ENCODE results near the gene KLF13.

The KLF13 gene

GRCh38 chr15:31300208-31300661, 26.4 kb upstream of the KLF13 start:
- no peak for DNase-seq (ENCODE audit: low read depth)

- DNase-seq (ENCODE audit: low read depth), result no peak
These were observed 25.5 kb upstream of the KLF13 start for GRCh38 chr15:31300981-31301672.

DNA sequence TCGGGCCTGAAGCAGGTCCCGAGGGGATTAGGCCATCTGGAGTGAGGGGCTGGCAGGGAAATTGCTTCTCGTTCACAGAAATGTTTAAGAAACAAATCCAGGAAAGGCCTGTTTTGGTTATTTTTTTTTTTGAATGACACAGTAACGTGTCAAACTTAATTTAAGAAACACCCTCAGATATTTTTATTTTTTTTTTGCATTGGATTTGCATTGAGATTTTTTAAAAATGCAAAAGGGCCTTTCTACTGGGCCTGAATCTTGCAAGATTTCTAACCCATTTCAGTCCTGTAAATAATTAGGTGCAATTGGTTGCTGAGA, 25.0 kb upstream of the KLF13 start:
- DNase-seq (ENCODE audit: low read depth), result no peak

GRCh38 chr15:31302029-31302657, 24.5 kb upstream of the KLF13 start:
- DNase-seq (ENCODE audit: low read depth), result no peak

DNA sequence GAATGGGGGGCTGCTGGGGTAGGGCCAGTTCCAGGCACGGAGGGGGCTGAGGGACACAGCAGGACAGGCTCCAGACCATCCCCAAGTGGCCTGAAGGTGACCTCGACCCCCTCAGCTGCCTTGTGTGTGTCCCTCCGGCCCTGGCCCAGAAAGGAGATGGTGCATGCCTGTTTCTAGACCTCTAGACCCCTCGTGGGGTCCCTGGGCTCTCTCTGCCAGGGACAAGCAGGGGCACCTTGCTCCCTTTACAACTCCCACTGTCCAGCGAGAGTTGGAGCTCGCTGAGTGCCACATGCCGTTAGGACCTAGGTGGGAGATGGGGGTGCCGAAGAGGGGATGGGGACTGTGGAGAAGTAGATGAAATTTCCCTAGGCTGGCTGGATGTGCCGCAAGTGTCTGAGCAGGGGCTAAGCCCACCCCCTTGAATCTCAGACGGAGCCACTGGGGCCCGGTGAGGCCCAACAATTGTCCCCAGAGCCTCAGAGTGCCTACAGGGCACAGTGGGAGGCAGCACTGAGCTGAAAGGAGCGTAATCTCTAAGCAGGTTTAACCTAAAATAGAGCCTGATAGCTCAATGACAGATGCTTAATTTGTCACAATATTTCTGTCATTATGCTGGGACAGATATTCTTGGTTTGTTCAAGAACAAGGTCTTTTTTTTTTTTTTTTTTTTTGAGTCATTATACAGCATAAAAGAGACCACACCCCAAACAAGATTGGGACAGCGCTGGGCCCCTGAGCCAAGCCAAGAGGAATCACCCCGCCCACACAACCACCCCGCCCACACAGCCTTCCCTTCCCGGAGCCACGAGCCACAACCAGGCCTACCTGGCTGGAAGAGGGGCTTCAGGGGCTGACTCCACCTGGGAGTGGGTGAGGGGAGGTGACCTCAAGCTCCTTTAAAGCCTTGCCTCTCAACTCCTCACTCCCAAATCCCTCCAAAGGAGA, 23.6 kb upstream of the KLF13 start:
- no peak for DNase-seq (ENCODE audit: low read depth)

GRCh38 chr15:31303726-31304648, 22.6 kb upstream of the KLF13 start:
- no peak for DNase-seq (ENCODE audit: low read depth)

GRCh38 chr15:31304751-31305365, 21.8 kb upstream of the KLF13 start:
- DNase-seq (ENCODE audit: low read depth), result no peak

- DNase-seq (ENCODE audit: low read depth), result no peak
These were observed 21.3 kb upstream of the KLF13 start for GRCh38 chr15:31305375-31305774.

DNA sequence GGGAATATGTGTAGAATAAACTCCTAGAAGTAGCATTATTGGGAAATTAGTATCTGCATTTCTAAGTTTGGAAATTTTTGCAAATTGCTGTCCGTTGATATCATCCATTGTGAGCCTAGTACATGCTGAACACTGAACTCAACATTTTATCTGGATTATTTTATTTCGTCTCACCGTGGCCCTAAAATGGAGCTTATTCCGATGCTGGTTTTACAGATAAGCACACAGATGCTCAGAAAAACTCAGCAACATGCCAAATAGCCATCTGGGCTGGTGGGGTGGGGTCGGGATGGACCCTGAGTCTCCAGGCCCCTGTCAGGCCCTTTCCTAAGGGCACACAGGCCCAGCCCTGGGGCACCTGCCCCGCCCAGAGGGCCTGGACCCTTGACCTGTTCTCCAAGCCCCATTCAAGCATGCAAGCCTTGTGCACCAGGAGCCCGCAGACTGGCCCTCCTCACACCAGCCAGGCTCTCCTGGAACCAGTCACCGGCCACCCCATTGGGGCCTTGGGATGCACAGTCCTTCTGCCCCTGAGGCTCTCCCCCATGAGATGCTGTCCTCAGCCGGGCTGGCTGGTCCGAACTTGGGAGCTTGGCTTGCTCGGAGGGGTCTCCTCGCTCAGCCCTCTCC, 20.7 kb upstream of the KLF13 start:
- no peak for DNase-seq (ENCODE audit: low read depth)

- no peak for DNase-seq (ENCODE audit: low read depth)
These were observed 20.0 kb upstream of the KLF13 start for GRCh38 chr15:31306426-31307269.

DNA sequence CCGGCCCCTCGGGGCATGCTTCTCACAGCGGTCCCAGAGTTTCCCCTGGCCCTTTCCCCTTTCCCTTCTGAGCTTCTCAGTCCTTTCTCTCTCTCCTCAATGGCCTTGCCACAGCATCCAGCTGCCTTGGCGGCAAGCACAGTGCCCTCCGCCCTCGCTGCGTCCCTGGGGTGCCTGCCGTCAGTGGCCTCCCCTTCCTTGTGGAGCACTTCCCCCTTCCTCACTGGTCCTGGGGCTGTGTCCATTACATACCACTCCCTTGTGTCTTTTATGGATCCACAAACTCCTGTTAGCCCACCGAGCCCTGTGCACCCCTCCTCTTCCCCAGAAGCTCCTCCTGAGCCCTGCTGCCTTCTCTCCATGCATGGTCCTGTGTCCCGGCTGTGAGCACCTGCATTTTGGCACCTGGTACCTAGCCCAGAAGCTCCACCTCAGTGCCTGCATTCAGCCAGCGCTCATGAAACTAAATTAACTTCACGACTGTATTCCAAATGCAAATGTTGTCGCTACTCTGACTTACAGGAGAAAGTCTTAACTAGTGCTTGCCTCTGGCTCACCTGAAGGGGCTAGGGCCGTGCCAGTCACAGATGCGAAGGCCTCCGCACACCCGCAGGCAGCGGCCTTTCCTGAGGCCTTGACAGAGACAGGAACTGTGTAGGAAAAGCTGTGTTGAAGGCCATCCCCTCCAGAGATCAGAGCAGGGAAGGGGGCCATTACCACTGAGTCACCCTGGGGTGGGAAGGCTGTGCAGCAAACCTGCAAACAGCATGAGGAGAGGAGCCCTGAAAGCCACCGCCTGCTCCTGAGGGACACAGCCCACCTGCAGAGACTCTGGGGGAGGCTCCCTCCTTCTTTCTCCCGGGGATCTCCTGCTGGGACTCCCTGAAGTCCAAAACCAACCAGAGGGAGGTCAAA, 19.1 kb upstream of the KLF13 start:
- no peak for DNase-seq (ENCODE audit: low read depth)

GRCh38 chr15:31308185-31308639, 18.4 kb upstream of the KLF13 start:
- no peak for DNase-seq (ENCODE audit: low read depth)

DNA sequence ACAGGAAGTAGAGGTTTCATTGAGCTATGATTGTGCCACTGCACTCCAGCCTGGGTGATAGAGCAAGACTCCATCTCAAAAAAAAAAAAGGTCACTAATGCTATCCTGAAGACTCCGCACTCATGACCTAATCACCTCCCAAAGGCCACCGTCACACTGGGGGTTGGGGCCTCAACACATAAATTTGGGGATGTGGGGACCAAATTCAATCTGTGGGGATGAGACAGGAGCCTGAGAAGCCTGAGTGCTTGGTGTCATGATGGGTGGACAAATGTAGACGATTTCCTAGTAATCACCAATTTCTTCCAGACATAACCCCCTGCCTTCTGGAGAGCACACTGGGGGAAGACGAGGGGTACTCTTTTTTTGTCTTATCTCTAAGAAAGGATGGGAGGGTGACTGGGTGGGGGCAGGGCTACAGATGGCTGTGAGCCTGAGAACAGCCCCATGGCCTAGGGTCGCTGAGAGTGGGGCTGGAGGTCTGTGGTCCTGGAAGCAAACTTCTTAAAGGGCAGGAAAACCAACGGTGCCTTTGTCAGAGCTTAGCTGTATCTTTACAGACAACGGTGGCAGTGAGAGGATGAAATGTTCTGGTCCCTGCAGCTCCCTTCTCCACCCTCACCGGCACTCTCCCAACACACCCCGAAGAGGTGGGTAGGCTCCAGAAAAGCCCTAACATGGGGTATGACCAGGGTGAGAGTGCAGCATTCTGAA, 16.6 kb upstream of the KLF13 start:
- DNase-seq (ENCODE audit: low read depth), result no peak

GRCh38 chr15:31311735-31312619, 14.7 kb upstream of the KLF13 start:
- DNase-seq (ENCODE audit: low read depth), result no peak

DNA sequence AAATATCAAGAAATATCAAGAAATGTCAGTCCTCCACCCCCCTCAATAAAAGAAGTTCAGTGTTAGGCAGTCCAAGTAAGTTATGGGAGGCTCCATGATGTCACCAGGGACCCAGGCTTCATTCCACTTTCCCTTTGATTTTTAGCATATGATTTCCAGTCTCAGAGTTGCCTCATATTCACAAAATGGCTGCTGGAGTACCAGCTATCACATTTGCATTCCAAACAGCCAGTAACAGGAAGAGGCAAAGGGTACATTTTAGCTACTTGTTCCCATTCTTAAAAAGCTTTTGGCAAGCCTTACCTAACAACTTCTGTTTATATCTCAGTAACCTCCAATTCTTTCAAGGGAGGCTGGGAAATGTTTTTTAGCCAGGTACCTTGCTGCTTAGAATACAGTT, 13.4 kb upstream of the KLF13 start:
- DNase-seq (ENCODE audit: low read depth), result no peak

GRCh38 chr15:31314380-31314779, 12.3 kb upstream of the KLF13 start:
- DNase-seq (ENCODE audit: low read depth), result no peak
